ENCODE measurements around the gene TMEM245.
"Not testable (repeated sequence)": the region's sequence is repeated elsewhere in the genome, so short reads cannot be mapped to it uniquely, and the experiment has no call there.

TMEM245 gene

DNA sequence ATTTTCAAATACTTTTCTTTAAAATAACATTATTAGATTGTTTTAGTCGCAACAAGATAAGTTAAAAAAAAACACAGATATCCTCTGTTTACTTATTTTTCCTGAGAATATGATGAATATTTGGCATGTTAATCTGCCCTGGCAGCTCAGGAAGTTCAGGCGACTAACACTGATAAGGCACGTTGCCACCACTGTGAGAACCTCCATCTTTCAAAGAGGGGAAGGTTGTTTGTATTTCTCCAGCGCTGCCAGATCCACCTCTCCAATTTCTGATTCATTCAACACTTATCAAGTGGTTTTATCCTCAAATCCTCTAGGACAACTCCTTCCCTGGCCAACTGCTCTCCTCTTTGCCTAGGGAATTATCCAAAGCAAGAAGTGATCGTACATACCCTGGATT is 128.3 kb downstream of the TMEM245 start:
- DNase-seq (ENCODE audit: low read depth) = peak; percentile 43

DNA sequence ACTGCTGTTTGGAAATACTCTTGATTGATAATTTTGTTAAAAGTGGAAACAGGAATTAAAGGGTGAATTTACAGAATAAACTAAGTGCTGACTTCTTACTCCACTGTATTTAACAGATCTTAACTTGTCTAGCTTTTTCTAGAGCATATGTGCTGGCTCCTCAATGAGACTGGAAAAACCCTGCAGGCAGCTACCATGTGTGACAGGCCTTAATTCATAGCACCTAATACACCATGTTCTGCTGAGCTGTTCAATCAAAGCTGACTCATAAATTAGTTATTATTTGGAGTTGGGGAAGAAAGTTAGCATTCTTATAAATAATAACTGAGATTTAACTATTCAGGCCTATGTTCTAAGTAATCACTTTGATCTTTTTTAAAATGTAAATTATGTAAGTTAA is 135.9 kb downstream of the TMEM245 start:
- no peak for DNase-seq (ENCODE audit: low read depth)

DNA sequence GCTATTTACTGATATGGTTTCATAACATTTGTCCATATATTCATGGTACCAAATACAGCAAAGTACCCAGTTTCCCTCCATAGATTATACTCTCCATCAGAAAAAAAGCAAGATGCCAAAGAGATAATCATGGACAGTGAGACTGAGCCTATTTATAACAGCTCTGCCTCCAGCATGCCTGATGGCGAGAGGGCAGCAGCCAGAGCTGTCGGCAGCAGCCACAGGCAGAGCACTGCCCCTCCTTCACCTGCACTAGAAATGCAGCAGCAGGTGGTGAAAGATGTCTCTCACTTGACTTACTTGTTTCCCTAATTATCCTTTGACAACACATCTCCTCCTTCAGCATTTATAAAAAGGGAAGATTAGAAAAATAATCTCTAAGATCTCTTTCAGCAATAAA is 138.9 kb downstream of the TMEM245 start:
- DNase-seq (ENCODE audit: low read depth) = no peak

DNA sequence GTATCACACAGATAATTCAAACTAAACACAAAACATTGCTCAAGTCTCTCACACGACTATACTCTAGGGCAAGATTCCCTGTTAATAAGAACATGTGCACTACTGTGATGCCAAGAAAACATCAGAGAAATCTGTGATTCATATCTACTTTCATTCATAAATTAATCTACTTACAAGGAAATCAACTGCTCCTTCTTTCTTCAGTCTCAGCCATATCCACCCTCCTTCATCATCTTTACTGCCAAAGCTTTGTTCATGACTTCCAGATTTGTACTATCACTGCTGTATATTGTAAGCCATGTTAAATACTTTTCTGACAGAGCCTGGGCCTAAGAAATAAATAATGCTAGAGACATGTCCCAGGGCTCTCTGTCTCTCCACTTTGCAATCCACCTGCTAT is 141.5 kb downstream of the TMEM245 start:
- no peak for DNase-seq (ENCODE audit: low read depth)

DNA sequence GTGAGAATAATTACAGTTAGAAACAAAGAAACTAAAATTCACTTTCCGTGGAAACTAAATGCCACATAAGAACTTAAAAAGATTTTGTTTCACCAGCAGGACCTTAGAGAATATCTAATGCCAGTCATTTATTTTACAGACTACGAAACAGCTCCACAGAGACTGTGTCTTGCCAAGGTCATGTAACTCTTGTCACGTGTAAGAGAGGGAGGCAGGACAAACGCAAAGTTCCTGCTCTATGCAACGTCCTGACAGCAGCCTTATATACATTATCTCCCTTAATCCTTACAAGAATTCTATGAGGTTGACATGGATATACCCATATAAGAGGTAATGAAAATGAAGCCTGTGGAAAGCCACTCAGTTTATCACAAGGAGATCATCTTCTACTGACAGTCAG is 145.9 kb downstream of the TMEM245 start:
- no peak for DNase-seq (ENCODE audit: low read depth)

DNA sequence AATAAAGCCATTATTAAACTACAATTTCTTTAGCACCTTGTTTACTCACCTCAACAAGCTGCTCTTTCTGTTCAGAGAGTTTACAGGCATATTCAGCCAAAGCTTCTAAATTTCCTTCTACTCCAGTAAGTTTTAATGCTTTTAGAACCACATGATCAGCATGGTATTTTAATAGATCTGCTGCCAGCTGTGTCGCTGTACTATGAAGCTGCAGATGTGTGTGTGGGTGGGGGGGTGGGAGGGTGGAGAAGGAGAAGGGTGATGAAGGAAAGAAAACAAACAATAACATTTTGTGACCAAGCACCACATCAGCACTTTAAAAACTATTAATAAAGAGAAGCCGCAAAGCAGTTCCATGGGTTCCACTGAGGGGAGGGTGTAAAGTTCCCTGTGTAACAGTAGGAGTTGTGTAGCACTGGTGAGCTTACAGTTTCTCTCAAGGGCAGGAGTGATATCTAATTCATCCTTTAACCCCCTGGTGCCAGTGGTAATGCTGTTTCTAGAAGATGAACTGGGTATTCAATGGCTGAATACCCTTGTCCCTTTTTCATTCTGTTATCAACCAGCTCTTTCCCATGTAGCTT is 147.0 kb downstream of the TMEM245 start:
- DNase-seq (ENCODE audit: low read depth) = peak; percentile 25

DNA sequence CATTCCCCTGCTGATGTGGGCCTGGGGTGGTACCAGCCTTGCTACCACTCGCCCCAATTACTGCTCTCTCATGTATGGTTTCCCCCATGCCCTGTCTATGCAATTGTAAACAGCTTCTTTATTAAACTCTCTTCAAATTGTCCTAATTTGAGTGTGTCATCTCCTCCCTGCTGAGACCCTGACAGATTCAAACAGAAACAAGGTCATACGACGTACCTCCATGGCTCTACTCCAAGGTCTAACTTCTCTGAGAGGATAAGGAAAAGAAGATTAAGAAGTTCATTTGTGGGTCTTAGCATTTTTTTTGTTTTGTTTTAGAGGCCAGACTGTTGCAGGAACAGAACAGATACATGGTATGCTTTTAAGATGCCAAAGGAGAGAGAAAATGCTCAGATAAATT is 147.6 kb downstream of the TMEM245 start:
- DNase-seq (ENCODE audit: low read depth) = no peak

DNA sequence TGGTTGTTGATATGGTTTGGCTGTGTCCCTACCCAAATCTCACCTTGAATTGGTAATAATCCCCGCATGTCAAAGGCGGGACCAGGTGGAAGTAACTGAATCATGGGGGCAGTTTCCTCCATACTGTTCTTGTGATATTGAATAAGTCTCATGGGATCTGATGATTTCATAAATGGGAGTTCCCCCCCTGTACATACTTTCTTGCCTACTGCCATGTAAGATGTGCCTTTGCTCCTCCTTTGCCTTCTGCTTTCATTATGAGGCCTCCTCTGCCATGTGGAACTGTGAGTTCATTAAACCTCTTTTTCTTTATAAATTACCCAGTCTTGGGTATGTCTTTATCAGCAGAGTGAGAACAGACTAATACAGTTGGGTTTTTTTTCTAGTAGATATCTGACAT is 148.4 kb downstream of the TMEM245 start:
- not testable (repeated sequence) for DNase-seq (ENCODE audit: low read depth)

DNA sequence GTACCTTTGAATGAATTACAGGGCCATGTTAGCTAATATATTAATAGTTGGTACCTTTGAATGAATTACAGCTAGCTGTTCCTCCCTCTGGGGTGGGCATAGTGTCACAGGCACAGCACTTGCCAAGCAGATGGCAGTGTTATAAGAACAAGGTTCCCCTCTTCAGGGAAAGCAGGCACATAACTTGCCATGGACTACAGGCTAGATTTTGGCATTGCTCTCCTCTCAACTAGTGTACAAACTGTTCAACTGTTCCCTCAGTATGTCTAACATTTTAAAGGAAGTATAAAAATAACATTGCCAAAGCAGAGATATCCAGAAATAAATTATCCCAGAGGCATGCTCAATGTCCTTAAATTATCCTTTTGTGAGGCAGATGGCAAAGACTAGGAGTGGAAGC is 151.8 kb downstream of the TMEM245 start:
- no peak for DNase-seq (ENCODE audit: low read depth)
